Left lobe of liver (tissue), 2 donors: Measurements from ENCODE around the gene PLCH1. TPM values are rescaled to one million over a fixed set of nuclear protein-coding genes. Genes with fewer than 3 reads are reported as not detected.

Source experiments
- ATAC-seq: fragments of 200-7000 bp; cut with Tn5 transposase; one replicate; pipeline ENCODE4 v1.9.1; 2020; ENCODE audit warnings: mild to moderate bottlenecking, moderate library complexity
- DNase-seq: peaks from one replicate; pipeline ENCODE4 v3.0.0-alpha.2; 2020; ENCODE audit warnings: low spot score
- total RNA-seq: library from RNA; stranded (reverse); gene quantifications from one replicate; pipeline ENCODE4 v1.2.1, GENCODE V29; 2021
- donor health status: DM: no; HTN: no; CAD: no; lungs with moderate emphysema.
- donor health status: DM: no; HTN: yes; CAD: no.

The PLCH1 gene
- total RNA-seq, 1 donor from 2014 or later = 0.08 TPM

- DNase-seq (no peak), ATAC-seq (no peak)
Observed at GRCh38 chr3:155690921-155691320, 54.0 kb downstream of the PLCH1 start.

GRCh38 chr3:155688481-155688880 is 56.4 kb downstream of the PLCH1 start:
- no peak for ATAC-seq
- no peak for DNase-seq

- DNase-seq (no peak), ATAC-seq (no peak)
Observed at GRCh38 chr3:155683344-155683720, 61.5 kb downstream of the PLCH1 start.

GRCh38 chr3:155682426-155683343 is 62.2 kb downstream of the PLCH1 start:
- ATAC-seq = no peak
- no peak for DNase-seq

GRCh38 chr3:155676252-155676981 is 68.5 kb downstream of the PLCH1 start:
- DNase-seq (no peak), ATAC-seq (peak; percentile 65)

GRCh38 chr3:155675094-155675493 is 69.8 kb downstream of the PLCH1 start:
- ATAC-seq (no peak), DNase-seq (no peak)

GRCh38 chr3:155673421-155673820 is 71.5 kb downstream of the PLCH1 start:
- ATAC-seq = no peak
- DNase-seq = no peak

- DNase-seq (no peak), ATAC-seq (no peak)
Observed at GRCh38 chr3:155670335-155670734, 74.5 kb downstream of the PLCH1 start.

- DNase-seq = no peak
- no peak for ATAC-seq
Observed at GRCh38 chr3:155667988-155668387, 76.9 kb downstream of the PLCH1 start.

- ATAC-seq (peak; percentile 25), DNase-seq (no peak)
Observed at GRCh38 chr3:155664925-155665695, 79.8 kb downstream of the PLCH1 start.

GRCh38 chr3:155663467-155664212 is 81.2 kb downstream of the PLCH1 start:
- ATAC-seq = no peak
- DNase-seq = no peak

GRCh38 chr3:155661760-155662159 is 83.1 kb downstream of the PLCH1 start:
- ATAC-seq = no peak
- no peak for DNase-seq

GRCh38 chr3:155661042-155661441 is 83.8 kb downstream of the PLCH1 start:
- ATAC-seq (no peak), DNase-seq (no peak)

- ATAC-seq (no peak), DNase-seq (no peak)
Observed at GRCh38 chr3:155658671-155659261, 86.1 kb downstream of the PLCH1 start.

- no peak for DNase-seq
- no peak for ATAC-seq
Observed at GRCh38 chr3:155658006-155658405, 86.9 kb downstream of the PLCH1 start.

- DNase-seq (no peak), ATAC-seq (no peak)
Observed at GRCh38 chr3:155657161-155657560, 87.7 kb downstream of the PLCH1 start.

- no peak for ATAC-seq
- no peak for DNase-seq
Observed at GRCh38 chr3:155656466-155656865, 88.4 kb downstream of the PLCH1 start.

- DNase-seq = no peak
- peak; percentile 52 for ATAC-seq
Observed at GRCh38 chr3:155651489-155652218, 93.2 kb downstream of the PLCH1 start.

- no peak for ATAC-seq
- DNase-seq = no peak
Observed at GRCh38 chr3:155648013-155648591, 96.8 kb downstream of the PLCH1 start.
